Fibroblast of skin of left quadriceps (primary cell): Measurements from ENCODE around the gene ILF2.

Experiments used
- DNase-seq, 2 experiments: peaks; one replicate each; pipeline ENCODE4 v3.0.0-alpha.2; 2013; ENCODE audit warnings: low read depth in 2 of 2

Gene ILF2

GRCh38 chr1:153627715-153628626, 42.8 kb downstream of the ILF2 start, which contains the start of gene S100A1:
Gene S100A1 (plus strand): TSS chr1:153628434. CDS start chr1:153630522, 2,088 bp downstream.
- DNase-seq = no peak

GRCh38 chr1:153626904-153627714, 43.7 kb downstream of the ILF2 start, which contains the start of gene S100A13:
Gene S100A13 (minus strand): TSS chr1:153627505. CDS start chr1:153626472, 1,033 bp downstream.
- DNase-seq = peak; percentile 86 to 88

GRCh38 chr1:153626477-153626903, 44.3 kb downstream of the ILF2 start:
- DNase-seq = no peak

GRCh38 chr1:153624965-153625611, 45.7 kb downstream of the ILF2 start:
- no peak for DNase-seq

GRCh38 chr1:153623101-153623500, 47.7 kb downstream of the ILF2 start:
- DNase-seq = no peak

- no peak for DNase-seq
Observed at GRCh38 chr1:153619171-153619570, 51.6 kb downstream of the ILF2 start.

GRCh38 chr1:153617663-153618062, 53.1 kb downstream of the ILF2 start:
- no peak for DNase-seq

- no peak for DNase-seq
Observed at GRCh38 chr1:153616917-153617311, 53.9 kb downstream of the ILF2 start.

GRCh38 chr1:153616144-153616916, 54.5 kb downstream of the ILF2 start, which contains the start of gene S100A14:
Gene S100A14 (minus strand): TSS chr1:153616325. CDS start chr1:153615858, 467 bp downstream.
- no peak for DNase-seq

GRCh38 chr1:153615406-153615805, 55.4 kb downstream of the ILF2 start:
- no peak for DNase-seq

GRCh38 chr1:153614906-153615305, 55.9 kb downstream of the ILF2 start:
- no peak for DNase-seq

- no peak for DNase-seq
Observed at GRCh38 chr1:153614189-153614900, 56.4 kb downstream of the ILF2 start.

GRCh38 chr1:153613406-153613805, 57.4 kb downstream of the ILF2 start:
- no peak for DNase-seq

GRCh38 chr1:153612755-153613331, 58.0 kb downstream of the ILF2 start, which contains the start of gene S100A16:
Gene S100A16 (minus strand): TSS chr1:153613137. CDS start chr1:153608151, 4,986 bp downstream.
- DNase-seq = no peak

- no peak for DNase-seq
Observed at GRCh38 chr1:153612111-153612754, 58.6 kb downstream of the ILF2 start.
